T-helper 17 cell (primary cell): ENCODE measurements around the gene DNAH11. TPM values are rescaled to one million over a fixed set of nuclear protein-coding genes. Genes with fewer than 3 reads are reported as not detected.
"Not testable (repeated sequence)": the region's sequence is repeated elsewhere in the genome, so short reads cannot be mapped to it uniquely, and the experiment has no call there.

Source experiments
- ATAC-seq: fragments of 150-1000 bp; cut with Tn5 transposase; 2 replicates; pipeline ENCODE4 v1.10.0; 2021; ENCODE audit warnings: mild to moderate bottlenecking, moderate library complexity
- DNase-seq, 3 donors: peaks; one replicate each; pipeline versions ENCODE4 v3.0.0 to v3.0.0-alpha.2; 2020 to 2021
- H3K9me3 ChIP-seq: one replicate; pipeline ENCODE4 v1.7.0; 2013; ENCODE audit warnings: low read length, mild to moderate bottlenecking; ENCODE audit not compliant: control insufficient read depth, poor library complexity, severe bottlenecking
- H3K27ac Mint-ChIP-seq: one replicate; pipeline ENCODE4 v1.8.0; 2022; ENCODE audit warnings: mild to moderate bottlenecking, moderate library complexity, mixed read lengths
- H3K27me3 Mint-ChIP-seq: one replicate; pipeline ENCODE4 v1.8.0; 2022; ENCODE audit warnings: mixed read lengths
- H3K36me3 Mint-ChIP-seq: one replicate; pipeline ENCODE4 v1.8.0; 2022; ENCODE audit warnings: low read depth, mixed read lengths
- H3K4me1 Mint-ChIP-seq: one replicate; pipeline ENCODE4 v1.8.0; 2022; ENCODE audit warnings: mild to moderate bottlenecking, mixed read lengths
- H3K4me3 Mint-ChIP-seq: one replicate; pipeline ENCODE4 v1.8.0; 2022; ENCODE audit warnings: mild to moderate bottlenecking, moderate library complexity, mixed read lengths
- total RNA-seq, 4 donors: library from RNA in 2 of 4; stranded (reverse) in 2 of 4; gene quantifications; one replicate each; pipeline ENCODE4 v1.2.3 and lab custom pipeline; 2022 to 2026

DNAH11 gene
- total RNA-seq, 2 donors from 2014 or later: 0.05 to 0.97 TPM

- ATAC-seq (no peak), DNase-seq (no peak)
- Mint-ChIP-seq H3K27me3 (no peaks in the 10 kb centered on the region), H3K4me1 (no peaks in the 10 kb centered on the region), H3K27ac (no peak overlapping the region), H3K36me3 (no peaks in the 10 kb centered on the region), H3K4me3 (no peak overlapping the region)
- H3K9me3 ChIP-seq: no peaks in the 10 kb centered on the region
Observed at GRCh38 chr7:21819048-21819447, 276.2 kb downstream of the DNAH11 start.

- Mint-ChIP-seq H3K27ac (no peak overlapping the region), H3K27me3 (peaks cover 25% of the 10 kb centered on the region), H3K4me3 (no peak overlapping the region), H3K36me3 (peaks cover 2% of the 10 kb centered on the region), H3K4me1 (no peaks in the 10 kb centered on the region)
- DNase-seq (no peak), ATAC-seq (no peak)
- no peaks in the 10 kb centered on the region for H3K9me3 ChIP-seq
Observed at GRCh38 chr7:21828841-21829240, 286.0 kb downstream of the DNAH11 start.

- Mint-ChIP-seq H3K36me3 (peaks cover 2% of the 10 kb centered on the region), H3K27ac (no peak overlapping the region), H3K4me3 (no peak overlapping the region), H3K27me3 (peaks cover 23% of the 10 kb centered on the region), H3K4me1 (no peaks in the 10 kb centered on the region)
- no peak for DNase-seq
- no peaks in the 10 kb centered on the region for H3K9me3 ChIP-seq
- no peak for ATAC-seq
Observed at GRCh38 chr7:21829731-21830130, 286.9 kb downstream of the DNAH11 start.

- H3K4me3 Mint-ChIP-seq: no peak overlapping the region
- no peaks in the 10 kb centered on the region for H3K4me1 Mint-ChIP-seq
- DNase-seq (no peak), ATAC-seq (no peak)
- H3K36me3 Mint-ChIP-seq: no peaks in the 10 kb centered on the region
- no peaks in the 10 kb centered on the region for H3K27me3 Mint-ChIP-seq
- no peaks in the 10 kb centered on the region for H3K9me3 ChIP-seq
- H3K27ac Mint-ChIP-seq: no peak overlapping the region
Observed at GRCh38 chr7:21844742-21845141, 301.9 kb downstream of the DNAH11 start.

- no peaks in the 10 kb centered on the region for H3K9me3 ChIP-seq
- ATAC-seq: no peak
- H3K36me3 Mint-ChIP-seq: no peaks in the 10 kb centered on the region
- peak overlapping the region; percentile 56 for H3K27ac Mint-ChIP-seq
- H3K27me3 Mint-ChIP-seq: no peaks in the 10 kb centered on the region
- DNase-seq: no peak
- peaks cover 12% of the 10 kb centered on the region for H3K4me1 Mint-ChIP-seq
- H3K4me3 Mint-ChIP-seq: no peak overlapping the region
Observed at GRCh38 chr7:21850531-21851285, 307.9 kb downstream of the DNAH11 start.

GRCh38 chr7:21851559-21851967 is 308.7 kb downstream of the DNAH11 start:
- H3K4me3 Mint-ChIP-seq: peak overlapping the region; percentile 66
- peak overlapping the region; percentile 56 for H3K27ac Mint-ChIP-seq
- no peaks in the 10 kb centered on the region for H3K9me3 ChIP-seq
- H3K36me3 Mint-ChIP-seq: no peaks in the 10 kb centered on the region
- H3K27me3 Mint-ChIP-seq: no peaks in the 10 kb centered on the region
- no peak for DNase-seq
- peaks cover 12% of the 10 kb centered on the region for H3K4me1 Mint-ChIP-seq
- no peak for ATAC-seq

- not testable (repeated sequence) for H3K36me3 Mint-ChIP-seq, DNase-seq, H3K9me3 ChIP-seq, H3K27me3 Mint-ChIP-seq, H3K4me1 Mint-ChIP-seq, ATAC-seq, H3K4me3 Mint-ChIP-seq, H3K27ac Mint-ChIP-seq
Observed at GRCh38 chr7:21865631-21866204, 322.9 kb downstream of the DNAH11 start.

GRCh38 chr7:21866731-21867130 is 323.9 kb downstream of the DNAH11 start:
- ATAC-seq: no peak
- Mint-ChIP-seq H3K27me3 (peaks cover 9% of the 10 kb centered on the region), H3K36me3 (no peaks in the 10 kb centered on the region), H3K4me1 (no peaks in the 10 kb centered on the region), H3K27ac (no peak overlapping the region), H3K4me3 (no peak overlapping the region)
- no peaks in the 10 kb centered on the region for H3K9me3 ChIP-seq
- no peak for DNase-seq

GRCh38 chr7:21867226-21867625 is 324.4 kb downstream of the DNAH11 start:
- Mint-ChIP-seq H3K27me3 (peaks cover 9% of the 10 kb centered on the region), H3K4me3 (no peak overlapping the region), H3K4me1 (no peaks in the 10 kb centered on the region), H3K27ac (no peak overlapping the region), H3K36me3 (no peaks in the 10 kb centered on the region)
- no peaks in the 10 kb centered on the region for H3K9me3 ChIP-seq
- ATAC-seq (no peak), DNase-seq (no peak)

GRCh38 chr7:21867816-21868575 is 325.2 kb downstream of the DNAH11 start:
- no peak overlapping the region for H3K4me3 Mint-ChIP-seq
- DNase-seq (no peak), ATAC-seq (no peak)
- H3K27me3 Mint-ChIP-seq: peaks cover 9% of the 10 kb centered on the region
- no peak overlapping the region for H3K27ac Mint-ChIP-seq
- H3K4me1 Mint-ChIP-seq: no peaks in the 10 kb centered on the region
- H3K9me3 ChIP-seq: no peaks in the 10 kb centered on the region
- H3K36me3 Mint-ChIP-seq: no peaks in the 10 kb centered on the region

GRCh38 chr7:21868576-21868850 is 325.7 kb downstream of the DNAH11 start:
- H3K27ac Mint-ChIP-seq: no peak overlapping the region

GRCh38 chr7:21869785-21870402 is 327.1 kb downstream of the DNAH11 start:
- H3K9me3 ChIP-seq: no peaks in the 10 kb centered on the region
- Mint-ChIP-seq H3K36me3 (no peaks in the 10 kb centered on the region), H3K4me1 (no peaks in the 10 kb centered on the region), H3K27ac (no peak overlapping the region), H3K4me3 (no peak overlapping the region), H3K27me3 (peaks cover 9% of the 10 kb centered on the region)
- no peak for DNase-seq
- no peak for ATAC-seq

More at GRCh38 chr7:21868576-21868850, 325.7 kb downstream of the DNAH11 start:
- DNase-seq: no peak
- H3K9me3 ChIP-seq: no peaks in the 10 kb centered on the region
- ATAC-seq: no peak
- Mint-ChIP-seq H3K4me3 (no peak overlapping the region), H3K4me1 (no peaks in the 10 kb centered on the region), H3K36me3 (no peaks in the 10 kb centered on the region), H3K27me3 (peaks cover 9% of the 10 kb centered on the region)

- H3K9me3 ChIP-seq: no peaks in the 10 kb centered on the region
- Mint-ChIP-seq H3K4me1 (no peaks in the 10 kb centered on the region), H3K4me3 (no peak overlapping the region), H3K36me3 (no peaks in the 10 kb centered on the region), H3K27ac (no peak overlapping the region), H3K27me3 (no peaks in the 10 kb centered on the region)
- ATAC-seq: no peak
- no peak for DNase-seq
Observed at GRCh38 chr7:21883069-21883468, 340.2 kb downstream of the DNAH11 start.
